NT2/D1 (cell line): Measurements from ENCODE around the gene ERAS.

Source experiments
- SUZ12 ChIP-seq: IDR thresholded peaks from 2 replicates; pipeline ENCODE4 v1.6.1; 2011; ENCODE audit not compliant: insufficient read length, insufficient read depth; ENCODE audit errors: extremely low read depth
- YY1 ChIP-seq: IDR thresholded peaks from 2 replicates; pipeline ENCODE4 v1.6.1; 2011; ENCODE audit not compliant: insufficient read length, insufficient read depth

DNA sequence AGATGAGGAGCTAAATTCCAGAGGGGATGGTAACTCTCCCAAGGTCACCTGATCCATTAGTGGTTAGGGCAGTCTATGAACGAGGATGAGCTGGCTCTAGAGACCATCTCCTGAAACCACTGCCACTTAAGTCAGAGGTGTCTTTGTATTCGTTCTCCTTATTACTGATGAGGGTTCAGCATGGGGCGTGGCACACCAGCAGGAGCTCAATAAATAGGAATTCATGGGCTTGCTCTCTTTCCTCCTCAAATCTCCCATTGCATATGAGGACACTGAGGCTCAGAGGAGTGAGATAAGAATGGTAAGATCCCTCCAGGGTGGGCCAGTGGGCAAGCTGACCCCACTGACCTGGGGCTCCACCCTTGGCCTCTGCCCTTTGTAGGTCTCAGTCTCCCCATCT is 41.6 kb upstream of the ERAS start:
- TF ChIP-seq YY1: no peak
- TF ChIP-seq SUZ12: no peak
